Ammon's horn (tissue), 1 donor: ENCODE results near the gene FAH.
A peak's percentile ranks its signal among the peaks of the same experiment; 100 is the strongest.
"Not testable (repeated sequence)": the region's sequence is repeated elsewhere in the genome, so short reads cannot be mapped to it uniquely, and the experiment has no call there.

Source experiments
- DNase-seq: peaks from one replicate; pipeline ENCODE4 v3.0.0-alpha.2; 2016; ENCODE audit warnings: low spot score

Gene FAH

DNA sequence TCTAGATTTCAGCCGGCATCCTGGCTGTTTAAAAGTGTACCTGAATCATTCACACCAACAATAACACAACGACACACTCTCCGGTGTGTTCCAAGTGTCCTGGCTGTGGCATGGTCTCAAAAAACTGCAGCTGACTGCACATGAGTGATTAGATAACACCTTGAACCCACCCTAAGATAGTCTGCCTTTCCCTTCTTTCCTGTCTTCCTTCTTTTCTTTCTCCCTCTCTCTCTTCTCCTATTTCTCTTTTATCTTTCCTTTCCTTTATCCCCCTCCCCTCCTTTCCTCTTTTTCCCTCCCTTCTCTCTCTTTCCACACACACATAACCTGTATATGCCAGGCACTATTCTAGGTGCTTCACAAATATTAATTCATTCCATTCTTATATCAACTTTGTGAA lies 1.2 kb upstream of the FAH start:
- no peak for DNase-seq

DNA sequence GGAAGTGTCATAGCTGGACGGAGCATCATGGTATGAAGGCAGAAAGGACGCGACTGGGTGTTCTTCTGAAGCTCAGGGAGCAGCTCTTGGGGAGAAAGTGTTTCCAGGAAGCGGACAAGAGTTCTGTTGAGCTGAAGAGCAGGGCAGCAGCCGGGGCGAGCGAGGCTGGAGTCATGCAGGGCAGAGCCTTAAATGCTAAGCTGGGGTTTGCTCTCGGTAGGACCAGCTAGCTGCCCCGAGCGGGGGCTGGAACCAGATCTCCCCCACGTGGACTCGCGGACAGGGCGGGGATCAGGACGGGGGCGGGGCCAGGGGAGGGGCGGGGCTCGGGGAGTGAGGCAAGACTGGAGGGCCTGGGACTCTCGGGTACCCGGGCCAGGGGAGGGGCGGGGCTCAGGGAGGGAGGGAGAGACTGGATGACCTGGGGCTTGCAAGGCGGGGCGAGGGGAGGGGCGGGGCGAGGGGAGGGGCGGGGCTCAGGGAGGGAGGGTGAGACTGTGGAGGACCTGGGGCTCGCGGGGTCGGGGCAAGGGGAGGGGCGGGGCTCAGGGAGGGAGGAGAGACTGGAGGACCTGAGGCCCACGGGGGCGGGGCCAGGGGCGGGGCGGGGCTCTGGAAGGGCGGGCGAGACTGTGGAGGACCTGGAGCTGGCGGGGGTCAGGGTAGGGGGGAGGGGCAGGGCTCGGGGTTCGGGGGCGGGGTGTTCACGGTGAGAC lies 461 bp upstream of the FAH start:
- DNase-seq: peak; percentile 90

- DNase-seq: no peak
Measured at GRCh38 chr15:80153900-80154299, 1.1 kb downstream of the FAH start.

- peak; percentile 54 for DNase-seq
Measured at GRCh38 chr15:80154336-80154735, 1.5 kb downstream of the FAH start.

- no peak for DNase-seq
Measured at GRCh38 chr15:80155001-80155377, 2.2 kb downstream of the FAH start.

DNA sequence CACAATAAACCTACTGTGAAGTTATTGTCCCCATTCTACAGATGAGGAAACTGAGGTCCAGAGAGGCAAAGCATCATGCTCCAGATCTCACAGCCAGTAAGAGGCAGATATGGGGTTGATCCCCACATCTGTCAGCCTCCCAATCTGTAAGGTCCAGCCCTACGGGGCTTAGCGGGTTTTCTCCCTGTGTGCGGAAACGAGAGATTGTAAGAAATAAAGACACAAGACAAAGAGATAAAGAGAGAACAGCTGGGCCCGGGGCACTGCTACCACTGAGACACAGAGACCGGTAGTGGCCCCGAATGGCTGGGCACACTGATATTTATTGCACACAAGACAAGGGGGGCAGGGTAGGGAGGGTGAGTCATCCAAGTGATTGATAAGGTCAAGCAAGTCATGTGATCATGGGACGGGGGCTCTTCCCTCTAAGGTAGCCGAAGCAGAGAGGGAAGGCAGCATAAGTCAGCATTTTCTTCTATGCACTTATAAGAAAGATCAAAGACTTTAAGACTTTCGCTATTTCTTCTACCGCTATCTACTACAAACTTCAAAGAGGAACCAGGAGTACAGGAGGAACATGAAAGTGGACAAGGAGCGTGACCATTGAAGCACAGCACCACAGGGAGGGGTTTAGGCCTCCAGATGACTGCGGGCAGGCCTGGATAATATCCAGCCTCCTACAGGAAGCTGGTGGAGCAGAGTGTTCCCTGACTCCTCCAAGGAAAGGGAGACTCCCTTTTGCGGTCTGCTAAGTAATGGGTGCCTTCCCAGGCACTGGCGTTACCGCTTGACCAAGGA lies 2.8 kb downstream of the FAH start:
- DNase-seq: not testable (repeated sequence)

DNA sequence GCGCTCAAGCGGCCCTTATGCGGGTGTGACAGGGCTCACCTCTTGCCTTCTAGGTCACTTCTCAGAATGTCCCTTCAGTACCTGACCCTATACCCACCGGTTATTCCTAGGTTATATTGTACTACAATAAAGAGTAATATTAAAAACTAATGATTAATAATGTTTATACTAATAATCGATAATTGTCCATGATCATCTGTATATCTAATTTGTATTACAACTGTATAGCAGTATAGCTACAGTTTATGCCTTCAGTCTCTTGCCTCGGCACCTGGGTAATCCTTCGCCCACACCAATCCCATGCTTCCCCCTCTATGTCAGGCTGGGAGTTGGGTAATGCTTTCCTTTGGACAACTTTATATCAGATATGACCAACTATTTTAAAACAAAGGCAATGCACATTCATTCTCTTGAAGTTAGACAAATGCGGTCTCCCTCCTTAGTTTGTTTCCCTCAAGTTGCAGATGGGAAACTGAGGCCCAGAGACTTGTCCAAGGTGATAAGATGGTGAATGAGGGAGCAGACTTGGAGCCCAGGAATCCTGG lies 3.4 kb downstream of the FAH start:
- no peak for DNase-seq

- DNase-seq: no peak
Measured at GRCh38 chr15:80157215-80157614, 4.4 kb downstream of the FAH start.

DNA sequence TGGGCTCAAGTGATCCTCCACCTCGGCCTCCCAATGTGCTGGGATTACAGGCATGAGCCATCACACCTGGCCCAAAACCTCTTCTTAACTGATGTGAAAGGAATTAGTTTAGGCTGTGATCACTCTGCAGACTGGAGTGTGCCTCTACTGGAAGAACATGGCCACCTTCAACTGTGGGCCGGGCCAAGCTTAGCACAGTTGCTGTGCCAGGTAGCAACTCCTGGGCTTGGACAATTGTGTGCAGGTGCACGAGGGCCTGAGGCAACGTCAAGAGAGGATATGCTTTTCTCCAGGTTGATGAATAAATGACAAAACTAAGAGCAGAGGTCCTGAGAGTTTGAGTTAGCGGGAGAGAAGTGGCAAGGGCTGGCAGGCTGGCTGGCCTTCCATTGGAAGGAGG lies 6.5 kb downstream of the FAH start:
- no peak for DNase-seq

GRCh38 chr15:80159811-80160569 lies 7.2 kb downstream of the FAH start:
- no peak for DNase-seq

DNA sequence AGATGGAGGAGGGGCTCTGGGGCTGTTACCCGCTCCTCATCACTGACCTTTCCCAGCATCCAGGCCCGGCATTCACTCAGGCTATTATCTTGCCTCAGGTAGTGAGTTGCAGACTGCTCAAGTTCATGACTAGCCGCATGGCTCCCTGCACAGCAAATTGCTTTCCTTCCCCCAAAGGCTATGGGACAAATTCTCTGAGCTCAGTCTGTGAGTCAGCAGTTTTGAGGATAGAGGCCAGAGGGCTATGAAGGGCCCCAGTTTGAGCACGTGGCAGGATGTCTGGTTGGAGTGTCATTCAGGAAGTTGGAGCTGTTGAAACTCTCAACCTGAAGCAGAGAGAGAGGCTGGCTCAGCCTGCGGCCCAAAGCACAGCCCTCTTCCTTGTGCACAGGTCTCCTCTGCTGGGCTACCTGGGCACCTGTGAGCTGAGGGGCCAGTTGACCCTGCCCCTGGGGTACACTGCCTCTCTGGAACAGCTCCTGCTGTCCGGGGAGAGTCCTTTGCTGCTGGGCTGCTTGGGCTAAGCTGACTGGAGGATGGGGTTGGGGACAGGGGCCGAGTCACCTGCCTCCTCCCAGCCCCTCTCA lies 7.9 kb downstream of the FAH start:
- DNase-seq: peak; percentile 78

GRCh38 chr15:80161468-80162016 lies 8.7 kb downstream of the FAH start:
- DNase-seq: no peak

GRCh38 chr15:80162059-80162554 lies 9.3 kb downstream of the FAH start:
- no peak for DNase-seq

DNA sequence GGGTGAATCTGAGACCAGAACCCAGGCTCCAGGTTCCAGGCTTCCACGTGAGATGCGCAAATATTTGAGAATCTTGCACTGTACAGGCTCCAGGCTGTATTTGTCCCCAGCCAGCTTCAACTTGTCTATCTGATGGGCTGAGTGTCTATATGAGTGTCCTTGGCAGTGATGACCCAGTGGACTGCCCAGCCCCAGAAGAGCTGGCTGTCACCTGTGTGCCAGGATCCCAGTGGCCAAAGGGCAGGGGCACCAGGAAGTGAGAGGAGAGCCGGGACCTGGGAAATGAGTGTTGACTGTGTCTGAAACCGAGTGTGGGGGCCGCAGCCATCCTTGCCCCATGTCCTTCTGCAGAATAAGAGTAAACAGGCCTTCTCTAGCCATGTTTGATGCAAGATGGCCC lies 10.4 kb downstream of the FAH start:
- no peak for DNase-seq

DNA sequence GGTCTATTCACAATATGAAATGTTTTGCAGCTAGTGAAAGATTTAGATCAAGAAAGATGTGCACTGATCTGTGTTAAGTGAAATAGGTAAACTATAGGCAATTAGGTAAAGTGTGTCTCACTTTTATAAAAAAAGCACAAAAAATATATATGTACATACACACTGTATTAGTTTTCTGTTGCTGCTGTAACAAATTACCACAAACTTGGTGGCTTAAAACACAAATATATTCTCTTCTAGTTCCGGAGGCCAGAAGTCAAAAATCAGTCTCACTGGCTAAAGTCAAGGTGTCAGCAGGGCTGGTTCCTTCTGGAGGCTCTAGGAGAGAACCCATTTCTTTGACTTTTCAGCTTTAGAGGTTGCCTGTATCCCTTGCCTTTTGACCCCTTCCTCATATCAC lies 11.1 kb downstream of the FAH start:
- no peak for DNase-seq

- no peak for DNase-seq
Measured at GRCh38 chr15:80167936-80168335, 15.1 kb downstream of the FAH start.

DNA sequence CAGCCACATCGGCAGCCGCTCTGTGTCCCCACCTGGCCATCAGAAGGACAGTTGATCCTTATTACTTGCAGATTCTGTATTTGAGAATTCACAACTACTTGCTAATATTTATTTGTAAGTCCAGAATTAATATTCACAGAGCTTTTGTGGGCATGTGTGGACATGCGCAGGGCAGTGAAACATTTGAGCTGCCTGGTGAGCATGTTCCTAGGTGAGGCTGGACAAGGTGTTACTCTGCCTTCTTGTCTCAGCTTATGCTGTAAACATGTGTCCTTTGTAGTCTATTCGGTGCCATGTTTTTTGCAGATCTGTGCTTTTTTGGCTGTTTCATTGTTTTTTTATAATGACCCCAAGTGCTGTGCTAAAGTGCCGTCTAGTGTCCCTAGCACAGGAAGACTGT lies 15.6 kb downstream of the FAH start:
- no peak for DNase-seq

GRCh38 chr15:80169768-80170357 lies 17.1 kb downstream of the FAH start:
- DNase-seq: no peak

- no peak for DNase-seq
Measured at GRCh38 chr15:80170596-80170995, 17.8 kb downstream of the FAH start.

GRCh38 chr15:80171787-80172186 lies 19.0 kb downstream of the FAH start:
- DNase-seq: no peak

GRCh38 chr15:80172401-80172800 lies 19.6 kb downstream of the FAH start:
- DNase-seq: no peak
